Endothelial cell of coronary artery (primary cell): ENCODE data around the gene ZBED4. TPM values are rescaled to one million over a fixed set of nuclear protein-coding genes. Genes with fewer than 3 reads are reported as not detected.

Source experiments
- total RNA-seq: library from RNA; depleted of rRNA; stranded (reverse); fragments of >200 nt; gene quantifications from 2 replicates; pipeline ENCODE4 v1.2.3, GENCODE V29; 2014

The ZBED4 gene
- total RNA-seq = 13.6 and 15.2 TPM in 2 replicates

GRCh38 chr22:49852898-49853894 is at the start of gene ZBED4:
Gene ZBED4 (plus strand): TSS chr22:49853844. CDS start chr22:49883663, 29,819 bp downstream.

GRCh38 chr22:49827853-49828598 is 25.6 kb upstream of the ZBED4 start, which contains the start of gene BRD1:
Gene BRD1 (minus strand): TSS chr22:49827873. CDS start chr22:49824317, 3,556 bp downstream.

GRCh38 chr22:49917974-49918910 is 64.6 kb downstream of the ZBED4 start, which contains the start of the genes ALG12 and CRELD2:
Gene ALG12 (minus strand): TSS chr22:49918438. CDS start chr22:49913765, 4,673 bp downstream.
Gene CRELD2 (plus strand): TSS chr22:49918634. CDS start chr22:49918770, 136 bp downstream.

Other genes starting within 250 kb of the ZBED4 start
- gene BRD1, start 26.0 kb upstream of the ZBED4 start, total RNA-seq = 20.6 and 29.0 TPM in 2 replicates
- 11.0 and 12.0 TPM in 2 replicates for gene ALG12, start 64.6 kb downstream of the ZBED4 start, total RNA-seq
- 53.1 and 58.7 TPM in 2 replicates for gene CRELD2, start 64.8 kb downstream of the ZBED4 start, total RNA-seq
- 77.6 and 133 TPM in 2 replicates for gene PIM3, start 106.9 kb downstream of the ZBED4 start, total RNA-seq
- gene IL17REL, start 158.9 kb downstream of the ZBED4 start, total RNA-seq = under 0.01 TPM in 1 of 2 replicates, not detected in the other
- gene TTLL8, start 204.5 kb downstream of the ZBED4 start, total RNA-seq = not detected in 2 replicates
- gene MLC1, start 231.6 kb downstream of the ZBED4 start, total RNA-seq = 0.09 TPM in 1 of 2 replicates, not detected in the other
- 17.9 and 20.4 TPM in 2 replicates for gene MOV10L1, start 236.2 kb downstream of the ZBED4 start, total RNA-seq